Hepatocyte (in vitro differentiated cells): ENCODE results near the gene RNASEL.

ENCODE experiments used
- CTCF ChIP-seq: fragments of 200-600 bp; sonication (generic); IDR thresholded peaks from 2 replicates; pipeline ENCODE4 v1.5.1; 2016; ENCODE audit warnings: antibody characterized with exemption, mild to moderate bottlenecking; ENCODE audit not compliant: poor library complexity
- EZH2 ChIP-seq: fragments of 200-600 bp; sonication (generic); IDR thresholded peaks from 2 replicates; pipeline ENCODE4 v1.6.1; 2016; ENCODE audit warnings: antibody characterized with exemption, mild to moderate bottlenecking, borderline replicate concordance

GRCh38 chr1:182634306-182635072, 45.4 kb upstream of the RNASEL start:
- TF ChIP-seq CTCF (no peak), EZH2 (no peak)
